Stimulated activated CD4-positive, alpha-beta T cell treated with anti-CD3 and anti-CD28 coated beads, Interleukin-15, amount 100 ng/mL, for 1 hour (primary cell): ENCODE measurements around the gene TMEM237.
"Not testable (repeated sequence)": the region's sequence is repeated elsewhere in the genome, so short reads cannot be mapped to it uniquely, and the experiment has no call there.

ENCODE experiments used
- DNase-seq, 2 donors: peaks; one replicate each; pipeline ENCODE4 v3.0.0-alpha.2; 2020; ENCODE audit warnings: low read depth in 1 of 2, low spot score in 1 of 2

TMEM237 gene

DNA sequence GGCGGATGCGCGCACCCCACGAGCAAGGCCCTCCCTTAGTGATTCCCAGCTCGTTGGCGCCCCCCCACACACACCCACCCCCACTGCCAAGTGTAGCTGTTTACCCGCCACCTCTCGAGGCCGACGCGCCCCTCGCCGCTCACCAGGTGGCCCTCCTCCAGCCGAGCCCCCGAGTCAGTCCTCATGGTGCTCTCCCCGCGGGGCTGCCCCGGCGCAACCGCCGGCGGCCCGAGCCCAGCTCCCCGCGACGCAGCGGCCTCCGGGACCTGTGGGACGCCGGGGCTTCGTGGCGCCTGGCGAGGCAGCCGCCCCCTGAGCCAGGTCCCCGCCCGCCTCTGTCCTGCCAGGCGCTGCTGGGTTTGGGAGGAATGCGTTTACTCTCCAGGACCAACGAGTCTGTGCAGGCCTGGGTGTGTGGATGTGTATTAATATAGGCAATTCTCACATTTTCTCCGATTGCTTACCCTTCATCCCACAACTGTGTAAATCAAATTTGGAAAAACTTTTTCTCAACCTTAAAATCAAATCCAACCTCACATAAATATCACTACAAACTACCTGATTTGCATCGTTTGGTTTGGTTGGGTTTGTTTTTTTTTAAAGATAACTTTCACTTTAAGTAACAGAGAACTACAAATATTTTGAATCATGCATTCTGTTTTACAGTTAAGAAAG is at the start of gene TMEM237:
TMEM237 (minus strand) TSS at position 288 of the 675 bp plus-strand sequence; CDS start at position 185, 103 bp downstream.
- peak in 1 of 2 donors; percentile 11 for DNase-seq

DNA sequence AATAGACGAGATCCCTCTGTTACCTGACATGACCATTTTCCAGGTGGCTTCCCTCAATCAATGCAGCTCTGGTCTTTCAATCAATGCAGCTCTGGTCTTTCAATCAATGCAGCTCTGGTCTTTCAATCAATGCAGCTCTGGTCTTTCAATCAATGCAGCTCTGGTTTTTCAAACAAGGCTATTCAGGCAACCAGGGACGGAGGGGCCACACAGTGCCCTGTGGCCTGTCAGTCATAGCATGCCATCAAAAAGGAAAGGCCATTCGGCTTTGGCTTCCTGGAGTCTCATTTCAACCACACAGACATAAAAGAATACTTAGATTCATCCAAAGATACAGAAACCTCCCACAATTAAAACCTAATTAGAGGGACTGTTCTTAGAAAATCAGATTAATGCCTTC is 41.9 kb upstream of the TMEM237 start:
- no peak for DNase-seq

GRCh38 chr2:201680743-201681142 is 37.4 kb upstream of the TMEM237 start:
- DNase-seq = no peak

DNA sequence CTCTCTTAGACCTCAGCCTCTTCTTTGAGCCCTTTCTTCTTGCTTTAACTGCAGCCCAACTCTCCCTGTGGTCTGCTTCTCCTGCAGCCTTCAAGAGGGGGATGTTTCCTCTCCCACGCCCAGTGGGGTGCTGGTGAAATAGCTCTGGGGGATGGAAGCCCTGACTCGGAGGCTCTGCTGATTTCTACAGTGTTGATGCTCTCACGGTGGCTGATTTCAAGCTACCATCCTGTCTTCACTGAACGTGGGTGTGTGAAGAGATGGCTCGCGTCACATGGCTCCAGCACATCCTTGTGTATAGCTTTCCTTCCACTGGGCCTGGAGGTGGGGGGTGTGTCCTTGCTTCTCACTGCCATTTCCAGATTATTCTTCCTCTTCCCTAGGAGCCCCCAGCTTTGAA is 35.1 kb upstream of the TMEM237 start:
- DNase-seq = no peak

DNA sequence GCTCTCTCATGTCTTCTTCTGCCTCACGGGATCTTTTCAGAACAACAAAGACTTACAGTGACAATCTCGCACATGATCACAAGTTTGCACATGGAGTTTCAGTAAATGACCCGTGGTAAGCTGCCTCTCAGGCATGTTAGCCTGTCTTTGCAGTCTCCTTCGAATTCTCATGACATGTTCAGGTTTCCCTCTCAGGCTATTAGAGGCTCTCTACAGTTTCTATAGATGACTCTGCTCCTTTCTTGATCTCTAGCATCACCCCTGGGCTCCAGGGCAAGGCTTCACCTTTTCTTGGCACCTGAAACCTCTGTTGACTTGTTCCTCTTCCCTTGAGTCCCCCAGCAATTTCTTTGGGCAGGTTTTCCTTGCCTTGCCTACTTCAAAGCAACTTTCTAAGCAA is 32.2 kb upstream of the TMEM237 start:
- no peak for DNase-seq

DNA sequence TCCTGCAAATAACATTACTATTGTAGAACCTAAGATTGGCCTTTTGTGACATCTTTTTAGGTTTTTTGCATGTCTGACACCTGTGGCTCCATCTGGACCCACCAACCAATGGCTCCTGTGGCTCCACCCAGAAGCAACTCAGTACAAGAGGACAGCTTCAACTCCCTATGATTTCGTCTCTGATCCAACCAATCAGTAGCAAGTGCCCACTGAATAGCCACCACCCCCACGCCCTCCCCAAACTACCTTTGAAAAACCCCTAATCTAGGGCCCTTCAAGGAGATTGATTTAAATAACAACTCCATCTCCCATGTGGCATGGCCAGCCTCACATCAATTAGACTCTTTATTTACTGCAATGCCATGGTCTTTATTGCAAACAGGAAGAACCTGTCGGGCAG is 31.5 kb upstream of the TMEM237 start:
- no peak for DNase-seq

DNA sequence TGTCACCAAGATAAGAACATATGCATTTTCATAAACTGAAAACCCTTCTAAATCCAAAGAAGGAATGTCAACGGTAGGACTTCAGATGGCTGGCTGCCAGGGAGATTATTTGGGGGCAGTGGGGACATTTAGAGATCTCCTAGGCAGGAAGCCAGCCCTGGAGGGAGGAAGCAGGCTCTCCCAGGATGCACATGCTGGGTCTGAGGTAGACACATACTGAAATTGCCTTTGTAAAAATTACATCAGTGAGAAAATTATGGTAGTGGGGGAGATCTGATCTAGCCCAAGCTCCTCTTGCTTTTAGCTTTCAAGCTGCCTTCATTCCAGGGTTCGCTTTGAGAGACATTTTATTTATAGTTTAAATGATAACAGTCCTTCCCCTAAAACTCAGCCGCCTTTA is 31.0 kb upstream of the TMEM237 start:
- no peak for DNase-seq

- no peak for DNase-seq
Measured at GRCh38 chr2:201673546-201673945, 30.2 kb upstream of the TMEM237 start.

DNA sequence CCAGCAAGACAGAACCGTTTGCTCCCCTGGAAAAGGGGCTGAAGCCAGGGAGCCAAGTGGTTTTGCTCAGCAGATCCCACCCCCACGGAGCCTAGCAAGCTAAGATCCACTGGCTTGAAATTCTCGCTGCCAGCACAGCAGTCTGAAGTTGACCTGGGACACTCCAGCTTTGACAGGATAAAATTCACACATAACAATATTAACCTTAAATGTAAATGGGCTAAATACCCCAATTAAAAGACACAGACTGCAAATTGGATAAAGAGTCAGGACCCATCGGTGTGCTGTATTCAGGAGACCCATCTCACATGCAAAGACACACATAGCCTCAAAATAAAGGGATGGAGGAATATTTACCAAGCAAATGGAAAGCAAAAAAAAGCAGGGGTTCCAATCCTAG is 27.9 kb upstream of the TMEM237 start:
- not testable (repeated sequence) for DNase-seq

DNA sequence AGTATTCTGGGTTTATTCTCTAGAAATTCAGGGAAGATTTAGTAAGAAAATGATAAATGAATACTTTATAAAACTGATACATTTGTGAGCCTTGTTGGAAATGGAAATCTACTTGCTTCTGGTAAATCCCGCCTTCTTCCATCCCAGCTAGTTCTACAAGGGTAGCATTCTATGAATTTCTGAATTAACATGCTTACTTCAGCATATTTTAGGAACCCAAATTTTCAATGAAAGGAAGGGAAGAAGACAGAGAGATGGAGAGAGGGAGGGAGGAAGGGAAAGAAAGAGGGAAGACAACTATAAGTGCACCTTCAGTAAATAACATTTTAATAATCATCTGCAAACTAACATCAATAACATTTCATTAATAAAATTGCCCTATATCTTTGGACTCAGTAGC is 26.6 kb upstream of the TMEM237 start:
- no peak for DNase-seq

DNA sequence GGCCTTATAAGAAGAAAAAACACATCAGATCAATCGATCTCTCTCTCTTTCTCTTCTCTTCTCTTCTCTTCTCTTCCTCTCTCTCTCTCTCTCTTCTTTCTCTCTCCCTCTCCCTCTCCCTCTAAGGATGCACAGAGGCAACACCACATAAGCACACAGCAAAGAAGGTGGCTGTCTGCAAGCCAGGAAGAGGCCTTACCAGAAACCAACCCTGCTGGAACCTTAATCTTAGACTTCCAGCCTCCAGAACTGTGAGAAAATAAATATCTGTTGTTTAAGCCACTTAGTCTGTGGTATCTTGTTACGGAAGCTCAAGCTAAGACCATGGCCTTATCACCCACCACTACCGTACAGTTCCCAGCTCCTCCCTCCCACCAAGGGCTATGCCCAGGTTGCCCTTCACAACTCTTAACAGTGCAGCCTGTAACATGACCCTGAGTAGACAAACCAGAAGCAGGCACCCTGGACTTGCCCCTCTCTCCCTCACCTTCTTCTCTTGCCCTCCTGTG is 25.2 kb upstream of the TMEM237 start:
- no peak for DNase-seq

- no peak for DNase-seq
Measured at GRCh38 chr2:201664334-201664733, 21.0 kb upstream of the TMEM237 start.

GRCh38 chr2:201661366-201661765 is 18.1 kb upstream of the TMEM237 start:
- no peak for DNase-seq

GRCh38 chr2:201660293-201660895 is 17.1 kb upstream of the TMEM237 start:
- DNase-seq = no peak

DNA sequence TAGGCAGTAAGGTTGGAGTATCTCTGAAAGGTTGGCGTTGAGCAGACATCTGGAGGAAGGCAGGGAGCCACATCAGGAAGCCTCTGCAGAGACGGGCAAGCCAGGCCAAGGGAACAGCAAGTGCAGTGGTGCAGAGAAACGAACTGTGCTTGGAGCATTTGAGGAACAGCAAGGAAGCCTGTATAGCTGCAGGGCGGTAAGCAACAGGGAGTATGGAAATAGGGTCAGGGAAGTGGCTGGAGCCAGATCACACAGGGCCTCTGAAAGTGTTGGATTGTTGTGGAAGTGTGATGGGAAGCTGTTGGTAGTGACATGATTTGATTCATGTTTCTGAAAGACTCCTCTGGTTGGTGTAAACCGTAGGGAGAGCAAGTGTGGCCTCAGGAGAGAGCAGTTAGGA is 13.4 kb upstream of the TMEM237 start:
- DNase-seq = no peak

GRCh38 chr2:201656102-201656501 is 12.8 kb upstream of the TMEM237 start:
- no peak for DNase-seq

DNA sequence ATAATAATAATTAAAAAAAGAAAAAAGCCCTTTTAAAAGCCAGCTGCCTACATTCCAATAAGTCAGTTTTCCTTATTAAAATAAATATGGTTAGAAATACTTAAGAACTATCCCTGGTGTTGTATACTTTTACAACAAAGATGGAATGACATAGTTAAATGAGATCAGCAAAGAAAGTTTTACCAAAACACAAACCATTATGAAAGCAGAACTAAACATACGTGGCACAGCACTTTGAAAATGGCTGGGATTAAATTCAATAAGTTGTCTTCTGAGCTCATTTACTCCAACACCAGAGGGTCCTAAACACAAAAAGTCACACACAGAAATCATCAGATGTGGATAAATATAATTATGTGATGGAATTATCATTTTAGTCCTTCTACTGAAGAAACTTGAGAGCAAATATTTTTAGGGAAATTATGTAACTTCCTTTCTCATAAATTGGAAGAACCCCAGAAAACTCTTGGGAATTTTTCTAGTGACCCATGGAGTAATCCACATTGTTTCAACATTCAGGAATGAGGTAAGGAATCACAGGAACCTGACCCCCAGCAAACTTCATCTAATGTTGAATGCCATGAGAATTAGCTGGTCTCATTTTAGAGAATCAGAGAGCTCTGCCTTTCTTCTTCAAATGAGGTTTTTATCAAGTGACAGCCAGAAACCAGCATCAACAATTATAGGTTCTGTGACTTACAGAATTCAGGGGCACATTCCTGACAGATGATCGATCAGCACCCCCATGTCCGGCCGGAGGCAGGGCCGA is 11.5 kb upstream of the TMEM237 start:
- no peak for DNase-seq

DNA sequence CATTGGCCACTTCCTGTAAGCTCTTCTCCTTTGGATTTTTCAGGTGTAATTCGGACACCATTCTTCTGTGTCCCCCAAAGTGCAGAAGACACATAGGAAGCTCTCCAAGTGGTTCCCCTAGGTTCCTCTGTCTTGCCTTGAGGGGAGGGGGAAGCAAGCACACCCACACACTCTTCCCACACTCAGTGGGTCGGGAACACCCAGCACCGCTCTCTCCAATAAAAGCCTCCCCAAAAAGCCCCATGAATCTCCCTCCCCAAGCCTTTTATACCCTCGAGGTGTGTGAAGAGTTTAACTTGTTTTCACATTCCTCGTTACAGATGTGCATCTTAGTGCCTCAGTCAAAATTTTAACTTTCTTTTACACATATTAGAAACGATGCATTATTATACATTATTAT is 9.9 kb upstream of the TMEM237 start:
- no peak for DNase-seq

- no peak for DNase-seq
Measured at GRCh38 chr2:201649442-201649841, 6.1 kb upstream of the TMEM237 start.

GRCh38 chr2:201647431-201647830 is 4.1 kb upstream of the TMEM237 start:
- DNase-seq = no peak

DNA sequence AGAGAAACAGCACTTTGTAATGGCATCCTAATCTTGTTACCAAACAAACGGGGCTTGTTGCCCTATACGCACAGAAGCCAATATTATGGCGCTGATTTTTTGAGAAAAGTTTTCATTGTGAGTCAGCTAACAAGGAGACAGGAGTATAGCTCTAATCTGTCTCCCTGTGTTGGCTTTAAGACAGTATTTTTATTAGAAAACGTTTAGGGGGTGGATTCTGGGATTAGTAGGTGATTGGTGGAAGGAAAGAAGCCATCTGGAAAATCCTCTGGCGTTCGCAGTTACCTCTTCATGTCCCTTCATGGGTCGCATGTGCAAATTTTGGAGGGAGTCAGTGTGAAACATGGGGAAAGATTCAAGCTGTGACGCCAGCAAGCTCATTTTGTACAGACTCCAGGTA is 698 bp upstream of the TMEM237 start:
- no peak for DNase-seq

DNA sequence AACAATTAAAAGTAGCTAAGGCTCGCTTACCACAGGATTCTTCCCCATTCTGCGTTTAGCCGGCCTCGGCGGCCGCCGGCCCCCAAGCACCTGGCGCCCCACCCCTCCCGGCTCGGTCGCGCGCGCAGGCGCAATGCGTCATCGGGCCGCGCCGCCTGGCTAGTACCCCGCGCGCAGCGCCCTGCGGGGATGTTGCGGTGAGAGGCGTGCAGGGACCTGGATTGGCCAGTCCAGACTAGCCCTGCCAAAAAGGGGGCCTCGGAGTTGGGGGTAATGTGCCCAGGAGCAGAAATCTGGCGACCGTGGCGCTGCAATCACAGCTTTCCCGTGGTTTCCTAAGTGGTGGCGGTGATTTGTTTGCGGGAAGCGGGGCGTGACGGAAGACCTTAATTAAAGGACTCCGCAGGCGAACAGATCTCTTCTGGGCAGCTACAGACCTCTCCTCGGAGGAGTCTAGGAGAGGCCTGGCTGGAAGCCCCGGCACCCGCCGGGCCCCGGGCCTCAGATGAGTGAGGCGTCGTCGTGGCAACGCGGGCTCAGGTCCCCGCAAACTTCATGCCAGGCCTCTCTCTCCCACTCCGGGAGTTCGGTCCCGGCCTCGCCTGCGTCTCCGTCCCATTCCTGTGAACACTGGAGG is 606 bp downstream of the TMEM237 start:
- DNase-seq = peak; percentile 72 to 81
